ENCODE measurements around the gene EDA.

EDA gene

DNA sequence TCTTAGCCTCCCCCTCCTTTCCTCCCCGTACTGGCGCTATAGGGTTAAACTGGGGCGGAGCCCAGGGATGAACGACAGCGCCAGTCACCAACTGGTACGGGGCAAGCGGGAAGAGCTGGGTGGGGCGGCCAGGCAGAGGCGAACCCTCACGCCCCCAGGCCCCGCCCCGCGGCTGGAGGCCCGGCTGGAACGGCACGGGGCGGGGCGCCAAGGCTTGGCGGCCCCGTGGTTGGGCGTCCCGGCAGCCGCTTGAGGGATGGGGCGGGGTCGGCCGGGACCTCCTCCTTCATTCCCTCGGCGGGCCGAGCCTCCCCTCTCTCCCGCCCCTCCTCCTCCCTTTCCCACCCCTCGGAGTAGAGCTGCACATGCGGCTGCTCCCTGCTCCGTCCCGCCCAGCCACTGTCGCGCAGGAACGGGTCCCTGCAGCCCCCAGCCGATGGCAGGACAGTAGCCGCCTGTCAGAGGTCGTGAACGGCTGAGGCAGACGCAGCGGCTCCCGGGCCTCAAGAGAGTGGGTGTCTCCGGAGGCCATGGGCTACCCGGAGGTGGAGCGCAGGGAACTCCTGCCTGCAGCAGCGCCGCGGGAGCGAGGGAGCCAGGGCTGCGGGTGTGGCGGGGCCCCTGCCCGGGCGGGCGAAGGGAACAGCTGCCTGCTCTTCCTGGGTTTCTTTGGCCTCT lies at the start of gene EDA:
TSS of gene EDA (plus strand) at position 335 of the 678 bp plus-strand sequence.
- peaks cover 7% of the 10 kb centered on the region for H3K27me3 Mint-ChIP-seq
- peak within 1 kb of the TSS; percentile 79 for H3K4me3 Mint-ChIP-seq
- H3K9me3 Mint-ChIP-seq: no peaks in the 10 kb centered on the region
- H3K4me1 Mint-ChIP-seq: no peaks in the 10 kb centered on the region
- H3K36me3 Mint-ChIP-seq: no peaks in the 10 kb centered on the region
- DNase-seq (ENCODE audit: low spot score in 2 of 2) (peak in 1 of 2 donors; percentile 10), ATAC-seq (ENCODE audit: low read depth) (peak; percentile 83)
- H3K27ac Mint-ChIP-seq: no peak within 1 kb of the TSS

DNA sequence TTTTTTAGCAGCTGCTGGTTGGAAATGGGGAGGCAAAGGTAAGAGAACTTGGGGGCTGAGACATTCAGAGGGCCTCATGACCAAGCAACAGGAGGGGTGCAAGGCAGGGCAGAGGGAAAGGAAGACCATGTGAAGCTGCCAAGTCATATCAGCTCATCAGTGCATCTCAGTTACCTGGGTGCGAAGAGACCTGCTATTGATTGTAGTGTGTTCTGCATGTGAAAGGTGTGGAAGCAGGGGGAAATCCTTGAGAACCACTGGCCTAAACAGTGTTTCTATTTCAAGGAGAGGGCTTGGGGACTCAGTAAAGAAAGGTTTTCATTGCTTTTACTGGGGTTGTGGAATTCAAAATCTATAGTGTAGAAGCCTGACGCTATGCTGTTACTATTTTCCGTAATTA lies 47.1 kb upstream of the EDA start:
- H3K9me3 Mint-ChIP-seq: no peaks in the 10 kb centered on the region
- ATAC-seq (ENCODE audit: low read depth) (no peak), DNase-seq (ENCODE audit: low spot score in 2 of 2) (no peak)
- H3K4me1 Mint-ChIP-seq: no peaks in the 10 kb centered on the region
- no peak overlapping the region for H3K27ac Mint-ChIP-seq
- H3K36me3 Mint-ChIP-seq: no peaks in the 10 kb centered on the region
- no peak overlapping the region for H3K4me3 Mint-ChIP-seq
- H3K27me3 Mint-ChIP-seq: no peaks in the 10 kb centered on the region

DNA sequence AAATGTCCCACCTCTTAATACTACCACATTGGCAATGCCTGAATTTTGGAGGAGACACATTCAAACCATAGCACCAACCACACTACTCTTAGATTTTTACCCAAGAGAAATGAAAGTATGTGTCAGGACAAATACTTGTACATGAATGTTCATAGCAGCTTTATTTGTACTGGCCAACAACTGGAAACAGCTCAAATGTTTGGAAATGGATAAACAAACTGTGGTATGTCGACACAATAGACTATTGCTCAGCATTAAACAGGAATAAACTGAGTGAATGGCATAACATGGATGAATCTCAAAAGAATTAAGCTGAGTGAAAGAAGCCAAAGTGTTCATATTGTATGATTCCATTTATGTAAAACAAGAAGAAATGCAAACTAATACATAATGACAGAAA lies 18.5 kb upstream of the EDA start:
- Mint-ChIP-seq H3K27me3 (no peaks in the 10 kb centered on the region), H3K36me3 (no peaks in the 10 kb centered on the region), H3K4me1 (no peaks in the 10 kb centered on the region)

DNA sequence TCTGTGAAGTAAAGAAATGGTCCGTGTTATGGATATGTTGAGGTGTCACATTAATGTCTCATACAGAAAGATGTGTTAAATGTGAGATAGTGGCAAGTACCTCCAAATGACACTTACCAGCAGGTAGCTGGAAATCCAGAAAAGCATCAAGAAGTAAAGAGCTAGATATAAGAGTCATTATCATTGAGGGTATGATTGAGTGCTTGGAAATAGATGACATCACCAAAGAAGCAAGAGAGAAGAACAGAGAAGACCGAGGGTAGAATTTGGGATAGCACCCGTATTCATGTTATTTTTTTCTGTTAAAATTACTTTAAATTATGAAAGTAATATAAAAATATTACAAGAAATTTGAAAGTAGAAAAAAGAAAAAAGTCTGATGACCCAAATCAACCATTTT lies 15.7 kb upstream of the EDA start:
- Mint-ChIP-seq H3K4me3 (no peak overlapping the region), H3K27ac (no peak overlapping the region), H3K9me3 (no peaks in the 10 kb centered on the region), H3K4me1 (no peaks in the 10 kb centered on the region), H3K36me3 (no peaks in the 10 kb centered on the region), H3K27me3 (no peaks in the 10 kb centered on the region)
- no peak for ATAC-seq (ENCODE audit: low read depth)
- DNase-seq (ENCODE audit: low spot score in 2 of 2): no peak

More for the DNA sequence above, 18.5 kb upstream of the EDA start:
- no peak overlapping the region for H3K27ac Mint-ChIP-seq
- H3K4me3 Mint-ChIP-seq: no peak overlapping the region
- DNase-seq (ENCODE audit: low spot score in 2 of 2) (no peak), ATAC-seq (ENCODE audit: low read depth) (no peak)
- no peaks in the 10 kb centered on the region for H3K9me3 Mint-ChIP-seq

DNA sequence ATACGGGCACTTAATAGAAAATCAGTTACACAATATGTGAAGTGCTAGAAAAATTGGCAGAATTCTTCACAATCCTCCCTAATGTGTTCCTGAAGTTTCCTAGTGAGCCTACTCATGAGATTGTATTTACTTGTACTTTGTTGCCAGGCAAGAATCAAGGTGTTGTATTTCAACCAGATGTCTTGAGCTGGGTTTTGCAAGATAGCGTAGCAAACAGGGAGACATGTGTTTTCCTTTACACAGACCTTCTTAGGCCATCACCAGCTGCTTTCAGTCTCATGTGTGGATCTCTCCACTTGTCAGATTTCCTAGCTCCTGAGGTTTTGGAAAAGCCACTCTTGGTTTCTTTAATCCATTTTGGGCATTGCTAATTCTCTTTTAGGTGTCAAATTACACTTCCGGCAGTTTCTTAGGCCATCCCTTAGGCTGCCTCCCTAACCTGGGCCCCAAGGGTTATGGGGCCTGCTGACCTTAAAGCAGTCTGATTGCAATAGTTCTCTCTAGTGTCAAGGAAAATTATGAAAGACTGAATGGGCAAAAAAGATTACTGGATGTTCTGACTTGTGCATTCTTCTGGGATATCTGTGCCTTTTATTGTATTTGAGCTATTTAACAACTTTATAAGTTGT lies 12.2 kb upstream of the EDA start:
- no peak for ATAC-seq (ENCODE audit: low read depth)
- no peaks in the 10 kb centered on the region for H3K4me1 Mint-ChIP-seq
- peaks cover 2% of the 10 kb centered on the region for H3K27me3 Mint-ChIP-seq
- H3K4me3 Mint-ChIP-seq: no peak overlapping the region
- H3K27ac Mint-ChIP-seq: no peak overlapping the region
- no peak for DNase-seq (ENCODE audit: low spot score in 2 of 2)
- no peaks in the 10 kb centered on the region for H3K9me3 Mint-ChIP-seq
- no peaks in the 10 kb centered on the region for H3K36me3 Mint-ChIP-seq

DNA sequence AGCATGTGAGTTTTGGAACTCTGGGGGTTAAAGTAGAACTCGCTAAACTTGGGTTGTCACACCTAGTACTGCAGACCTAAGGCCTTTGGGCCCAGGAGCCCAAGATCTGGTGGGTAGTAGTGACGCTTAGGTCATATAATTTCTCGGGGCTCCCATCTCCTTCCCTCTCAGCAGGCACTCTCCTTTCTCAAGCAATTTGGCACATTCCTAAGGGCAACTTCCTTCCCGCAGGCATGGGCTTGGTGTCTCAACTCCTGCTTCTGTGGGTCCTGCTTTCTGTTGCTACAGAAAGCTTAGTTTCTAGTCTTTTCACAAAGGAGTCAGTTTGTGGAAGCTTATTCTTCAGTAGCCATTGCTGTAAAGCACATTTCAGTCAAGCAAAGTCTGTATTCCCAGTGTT lies 10.4 kb upstream of the EDA start:
- ATAC-seq (ENCODE audit: low read depth) (no peak), DNase-seq (ENCODE audit: low spot score in 2 of 2) (no peak)
- H3K27me3 Mint-ChIP-seq: peaks cover 2% of the 10 kb centered on the region
- H3K27ac Mint-ChIP-seq: no peak overlapping the region
- H3K9me3 Mint-ChIP-seq: no peaks in the 10 kb centered on the region
- H3K4me3 Mint-ChIP-seq: no peak overlapping the region
- no peaks in the 10 kb centered on the region for H3K4me1 Mint-ChIP-seq
- no peaks in the 10 kb centered on the region for H3K36me3 Mint-ChIP-seq

DNA sequence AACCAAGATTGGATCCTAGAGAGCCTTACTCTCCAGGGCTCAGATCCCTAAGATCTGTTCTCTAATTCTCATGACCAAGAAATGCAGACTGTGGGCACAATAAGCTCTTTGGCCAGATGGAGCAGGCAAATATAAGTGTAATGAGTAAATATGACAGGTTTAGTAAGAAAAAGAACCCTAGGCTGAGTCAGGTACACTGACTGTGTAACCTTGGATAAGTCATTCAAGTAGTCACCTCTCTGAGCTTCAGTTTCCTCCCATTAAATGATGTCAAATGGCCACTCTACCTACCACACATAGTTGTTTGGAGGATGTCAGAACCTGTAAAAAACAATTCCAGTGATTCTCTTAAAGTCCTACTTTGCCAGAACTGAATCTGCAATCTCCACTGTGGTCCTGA lies 8.3 kb upstream of the EDA start:
- no peaks in the 10 kb centered on the region for H3K4me1 Mint-ChIP-seq
- H3K27me3 Mint-ChIP-seq: peaks cover 2% of the 10 kb centered on the region
- H3K4me3 Mint-ChIP-seq: no peak overlapping the region
- H3K36me3 Mint-ChIP-seq: no peaks in the 10 kb centered on the region
- no peak for ATAC-seq (ENCODE audit: low read depth)
- no peaks in the 10 kb centered on the region for H3K9me3 Mint-ChIP-seq
- no peak overlapping the region for H3K27ac Mint-ChIP-seq
- no peak for DNase-seq (ENCODE audit: low spot score in 2 of 2)

DNA sequence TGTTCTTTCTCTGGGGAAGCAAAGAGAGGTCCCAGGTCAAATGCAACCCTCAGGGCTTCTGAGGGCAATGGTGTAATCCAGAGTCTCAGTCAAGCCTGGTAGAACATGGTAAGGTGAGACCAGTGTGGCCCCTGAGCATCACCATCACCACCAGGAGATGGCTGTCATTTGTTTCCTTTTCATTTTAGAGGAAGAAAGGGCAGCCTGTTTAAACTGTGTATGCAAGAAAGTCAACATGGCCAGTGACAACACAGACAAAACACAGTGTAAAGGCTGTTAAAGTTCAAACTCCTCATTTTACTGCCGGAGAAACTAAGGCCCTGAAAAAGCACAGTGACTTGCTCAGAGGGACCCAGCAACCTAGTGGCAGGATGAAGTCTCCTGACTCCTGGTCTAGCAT lies 2.0 kb upstream of the EDA start:
- DNase-seq (ENCODE audit: low spot score in 2 of 2): no peak
- Mint-ChIP-seq H3K4me1 (no peaks in the 10 kb centered on the region), H3K9me3 (no peaks in the 10 kb centered on the region), H3K27ac (no peak overlapping the region), H3K36me3 (no peaks in the 10 kb centered on the region), H3K4me3 (no peak overlapping the region), H3K27me3 (peaks cover 7% of the 10 kb centered on the region)
- no peak for ATAC-seq (ENCODE audit: low read depth)

DNA sequence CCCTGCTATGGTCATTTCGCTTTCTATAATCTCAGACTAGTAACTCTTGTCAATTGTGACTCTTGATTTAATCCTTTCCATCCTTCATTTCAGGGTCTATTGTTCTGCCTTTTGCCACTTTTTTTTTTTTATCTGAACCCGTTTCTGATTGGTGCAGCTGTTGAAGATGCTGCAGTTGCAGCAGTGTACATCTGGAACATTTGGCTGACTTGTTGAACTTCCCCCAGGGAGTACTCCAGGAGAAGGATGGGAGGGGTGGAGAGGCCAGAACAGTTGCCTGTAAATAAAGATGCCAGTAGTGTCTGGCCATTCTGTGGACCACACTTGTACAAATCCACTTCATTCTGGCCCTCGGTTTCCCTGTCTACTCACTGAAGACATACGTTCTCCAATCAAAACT lies 1.0 kb upstream of the EDA start:
- H3K9me3 Mint-ChIP-seq: no peaks in the 10 kb centered on the region

DNA sequence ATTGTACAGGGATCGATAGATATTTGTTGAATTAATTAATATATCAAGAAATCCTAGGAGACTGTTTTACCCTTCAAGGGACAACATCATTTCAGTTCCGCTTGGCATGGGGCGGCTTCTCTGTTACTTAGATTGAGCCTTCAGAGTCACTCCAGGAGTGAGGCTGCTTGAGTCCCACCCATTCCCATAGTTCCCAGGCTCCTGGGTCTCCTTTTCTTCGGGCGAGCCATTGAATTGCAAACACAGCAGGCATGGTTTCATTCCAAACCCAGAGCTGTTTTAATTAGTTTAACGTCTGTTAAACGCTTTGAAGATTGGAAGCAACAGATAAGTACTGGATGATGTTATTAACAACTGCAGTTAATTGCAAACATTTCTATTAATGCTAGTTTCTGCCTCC lies 571 bp upstream of the EDA start:
- Mint-ChIP-seq H3K9me3 (no peaks in the 10 kb centered on the region), H3K4me1 (no peaks in the 10 kb centered on the region), H3K36me3 (no peaks in the 10 kb centered on the region), H3K27ac (no peak overlapping the region), H3K4me3 (no peak overlapping the region), H3K27me3 (peaks cover 7% of the 10 kb centered on the region)
- DNase-seq (ENCODE audit: low spot score in 2 of 2): no peak
- no peak for ATAC-seq (ENCODE audit: low read depth)

More for the DNA sequence above, 1.0 kb upstream of the EDA start:
- Mint-ChIP-seq H3K36me3 (no peaks in the 10 kb centered on the region), H3K27me3 (peaks cover 7% of the 10 kb centered on the region), H3K4me3 (no peak overlapping the region), H3K27ac (no peak overlapping the region), H3K4me1 (no peaks in the 10 kb centered on the region)
- DNase-seq (ENCODE audit: low spot score in 2 of 2) (no peak), ATAC-seq (ENCODE audit: low read depth) (no peak)

DNA sequence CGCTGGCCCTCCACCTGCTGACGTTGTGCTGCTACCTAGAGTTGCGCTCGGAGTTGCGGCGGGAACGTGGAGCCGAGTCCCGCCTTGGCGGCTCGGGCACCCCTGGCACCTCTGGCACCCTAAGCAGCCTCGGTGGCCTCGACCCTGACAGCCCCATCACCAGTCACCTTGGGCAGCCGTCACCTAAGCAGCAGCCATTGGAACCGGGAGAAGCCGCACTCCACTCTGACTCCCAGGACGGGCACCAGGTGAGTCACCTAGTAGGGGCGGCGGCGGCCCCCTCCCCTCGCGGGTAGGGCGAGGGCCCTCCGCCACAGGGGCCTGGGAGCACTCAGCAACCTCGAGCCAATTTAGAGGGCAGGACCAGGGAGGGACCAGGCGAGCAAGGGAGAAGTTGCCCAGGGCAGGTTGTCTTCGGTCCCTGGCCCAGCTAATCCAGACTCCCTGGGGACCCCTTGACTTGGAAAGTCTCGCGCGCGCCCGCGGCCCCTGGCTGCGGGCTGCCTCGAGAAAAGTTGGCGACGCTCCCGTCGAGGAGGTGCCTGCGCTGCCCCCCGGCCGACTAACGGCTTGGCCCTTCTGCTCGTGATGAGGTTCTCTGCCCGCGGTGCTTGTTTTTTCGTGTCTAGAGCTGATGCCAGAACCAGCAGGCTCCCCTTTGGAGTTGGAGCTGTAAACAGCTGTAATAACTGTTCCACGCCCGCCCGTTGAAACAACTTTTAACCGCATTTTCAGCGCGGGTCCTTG lies 717 bp downstream of the EDA start:
- Mint-ChIP-seq H3K9me3 (no peaks in the 10 kb centered on the region), H3K4me1 (no peaks in the 10 kb centered on the region), H3K27me3 (peaks cover 7% of the 10 kb centered on the region), H3K36me3 (no peaks in the 10 kb centered on the region), H3K4me3 (peak overlapping the region; percentile 79), H3K27ac (no peak overlapping the region)
- ATAC-seq (ENCODE audit: low read depth) (no peak), DNase-seq (ENCODE audit: low spot score in 2 of 2) (peak in 1 of 2 donors; percentile 11)

DNA sequence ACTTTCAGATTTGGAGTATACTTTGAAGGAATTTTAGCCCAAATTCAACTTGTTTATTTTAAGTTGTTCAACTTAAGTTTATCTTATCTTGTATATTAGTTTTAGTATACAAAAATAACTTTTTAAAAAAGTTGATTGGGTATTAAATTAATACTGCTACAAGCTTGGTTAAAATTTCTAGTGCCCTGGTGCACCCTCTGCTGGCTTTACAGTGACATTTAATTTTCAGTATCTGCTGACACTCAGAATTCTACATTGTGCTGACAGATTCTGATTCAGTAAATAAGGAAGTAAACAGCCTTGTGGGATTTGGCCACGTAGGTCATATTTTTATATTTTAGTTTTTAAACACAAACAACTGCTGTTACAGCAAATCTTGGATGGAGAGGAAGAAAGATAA lies 2.9 kb downstream of the EDA start:
- no peak for ATAC-seq (ENCODE audit: low read depth)
- Mint-ChIP-seq H3K36me3 (no peaks in the 10 kb centered on the region), H3K9me3 (no peaks in the 10 kb centered on the region), H3K4me1 (no peaks in the 10 kb centered on the region), H3K27me3 (peaks cover 2% of the 10 kb centered on the region), H3K27ac (no peak overlapping the region), H3K4me3 (no peak overlapping the region)
- no peak for DNase-seq (ENCODE audit: low spot score in 2 of 2)

DNA sequence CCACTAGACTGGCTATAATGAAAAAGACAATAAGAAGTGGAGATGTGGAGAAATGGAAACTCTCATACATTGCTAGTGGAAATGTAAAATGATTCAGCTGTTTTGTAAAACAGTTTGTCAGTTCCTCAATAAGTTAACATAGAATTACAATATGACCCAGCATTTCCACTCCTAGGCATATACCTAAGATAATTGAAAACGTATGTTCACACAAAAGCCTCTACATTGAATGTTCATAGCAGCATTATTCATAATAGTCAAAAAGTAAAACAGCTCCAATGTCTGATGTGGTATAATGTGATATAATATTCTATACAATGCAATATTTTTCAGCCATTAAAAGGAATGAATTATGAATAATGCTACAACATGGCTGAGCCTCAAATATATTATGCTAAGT lies 10.2 kb downstream of the EDA start:
- Mint-ChIP-seq H3K27me3 (no peaks in the 10 kb centered on the region), H3K4me3 (no peak overlapping the region), H3K36me3 (no peaks in the 10 kb centered on the region), H3K9me3 (peaks cover 3% of the 10 kb centered on the region), H3K27ac (no peak overlapping the region), H3K4me1 (no peaks in the 10 kb centered on the region)
- ATAC-seq (ENCODE audit: low read depth) (no peak), DNase-seq (ENCODE audit: low spot score in 2 of 2) (no peak)

DNA sequence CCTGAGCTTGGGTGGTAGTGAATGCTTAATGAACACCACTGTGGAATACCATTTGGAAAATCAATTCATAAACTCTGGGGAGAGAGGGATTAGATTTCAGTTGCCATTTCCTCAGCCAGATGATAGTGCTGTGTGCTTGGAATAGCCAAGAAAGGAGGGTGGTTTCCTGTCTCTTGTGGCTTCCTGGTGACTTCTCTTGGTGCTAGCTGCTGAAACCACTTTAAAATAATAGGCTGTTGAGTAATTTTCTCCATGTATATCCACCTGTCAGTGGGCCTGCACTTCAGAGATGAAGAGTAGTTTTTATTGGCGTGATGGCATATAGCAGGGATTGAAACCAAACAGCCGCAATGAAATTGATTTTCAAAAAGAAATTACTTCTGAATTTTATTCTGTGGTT lies 11.8 kb downstream of the EDA start:
- DNase-seq (ENCODE audit: low spot score in 2 of 2) (no peak), ATAC-seq (ENCODE audit: low read depth) (no peak)
- Mint-ChIP-seq H3K36me3 (no peaks in the 10 kb centered on the region), H3K27me3 (no peaks in the 10 kb centered on the region), H3K9me3 (peaks cover 3% of the 10 kb centered on the region), H3K4me1 (no peaks in the 10 kb centered on the region), H3K27ac (no peak overlapping the region), H3K4me3 (no peak overlapping the region)

Data from memory B cell (primary cell).